Mesangial cell (primary cell): ENCODE results near the gene ERMN. TPM values are rescaled to one million over a fixed set of nuclear protein-coding genes. Genes with fewer than 3 reads are reported as not detected.

ENCODE experiments used
- total RNA-seq: library from RNA; depleted of rRNA; stranded (reverse); fragments of >200 nt; gene quantifications from 2 replicates; pipeline ENCODE4 v1.2.3, GENCODE V29; 2015

Gene ERMN, protein sequence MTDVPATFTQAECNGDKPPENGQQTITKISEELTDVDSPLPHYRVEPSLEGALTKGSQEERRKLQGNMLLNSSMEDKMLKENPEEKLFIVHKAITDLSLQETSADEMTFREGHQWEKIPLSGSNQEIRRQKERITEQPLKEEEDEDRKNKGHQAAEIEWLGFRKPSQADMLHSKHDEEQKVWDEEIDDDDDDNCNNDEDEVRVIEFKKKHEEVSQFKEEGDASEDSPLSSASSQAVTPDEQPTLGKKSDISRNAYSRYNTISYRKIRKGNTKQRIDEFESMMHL
- not detected in 2 replicates for total RNA-seq

DNA sequence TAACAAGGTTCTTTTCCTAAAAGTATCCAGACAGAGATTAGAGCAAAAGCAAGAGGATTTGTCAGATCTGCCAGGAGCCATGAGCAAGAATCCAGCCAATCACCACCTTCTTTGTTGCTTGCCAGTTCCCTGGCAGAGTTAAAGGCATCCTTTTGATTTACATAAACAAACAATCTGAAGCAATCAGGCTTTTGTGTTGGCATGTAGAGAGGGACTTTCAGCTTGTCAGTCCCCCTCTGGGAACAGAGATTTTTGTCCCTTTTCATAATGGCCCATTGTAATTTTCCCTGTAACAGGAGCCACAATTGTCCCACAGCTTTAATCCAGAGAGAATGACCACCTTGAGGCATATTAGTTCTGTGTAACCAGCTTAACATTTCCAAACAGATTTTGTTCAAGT, at the start of gene ERMN:
Gene ERMN, minus strand, starts transcription at position 39 of the 400 bp plus-strand sequence. CDS start 182 bp downstream, outside the sequence.

Other genes with a start within 250 kb of the ERMN start
- 1.8 and 2.4 TPM in 2 replicates for gene GALNT5, start 68.1 kb downstream of the ERMN start, total RNA-seq
- 0.38 and 6.8 TPM in 2 replicates for gene CYTIP, start 118.3 kb upstream of the ERMN start, total RNA-seq